KOPT-K1 (cell line): ENCODE data around the gene ALDH1L1.

Experiments used
- H3K27ac ChIP-seq: fragments of 200-600 bp; sonication (generic); 2 replicates; pipeline ENCODE4 v1.5.1; 2016; ENCODE audit warnings: antibody characterized with exemption, mild to moderate bottlenecking, low read depth, low read length; ENCODE audit not compliant: poor library complexity, severe bottlenecking
- H3K36me3 ChIP-seq: fragments of 200-600 bp; sonication (generic); 2 replicates; pipeline ENCODE4 v1.5.1; 2017; ENCODE audit warnings: antibody characterized with exemption, mild to moderate bottlenecking, low read length, moderate library complexity; ENCODE audit not compliant: insufficient read depth
- H3K9me3 ChIP-seq: fragments of 200-600 bp; sonication (generic); 2 replicates; pipeline ENCODE4 v1.5.1; 2017; ENCODE audit warnings: antibody characterized with exemption, low read length, mild to moderate bottlenecking; ENCODE audit not compliant: insufficient read depth, poor library complexity, severe bottlenecking

Gene ALDH1L1

GRCh38 chr3:126135406-126136076 lies 44.8 kb downstream of the ALDH1L1 start:
- H3K27ac ChIP-seq = no peak overlapping the region
- H3K36me3 ChIP-seq = no peaks in the 10 kb centered on the region
- H3K9me3 ChIP-seq = no peaks in the 10 kb centered on the region

DNA sequence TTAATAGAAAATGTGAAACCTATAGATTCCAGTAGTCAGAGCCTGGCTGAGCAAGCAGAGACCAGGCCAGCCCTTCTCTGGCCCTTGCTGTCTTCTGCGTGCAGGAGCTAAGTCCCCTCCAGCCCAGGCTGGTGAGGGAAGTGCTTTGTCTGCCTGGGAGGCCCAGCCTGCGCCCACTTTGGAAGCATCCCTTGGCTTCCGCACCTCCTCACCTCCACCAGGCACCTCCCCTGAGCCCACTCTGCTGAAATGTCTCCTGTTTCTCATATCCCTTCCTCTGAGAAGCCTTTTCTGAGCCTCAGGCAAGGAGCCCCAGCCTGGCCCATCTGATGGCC lies 45.3 kb downstream of the ALDH1L1 start:
- no peaks in the 10 kb centered on the region for H3K9me3 ChIP-seq
- H3K36me3 ChIP-seq = no peaks in the 10 kb centered on the region
- no peak overlapping the region for H3K27ac ChIP-seq

GRCh38 chr3:126134219-126134975 lies 46.0 kb downstream of the ALDH1L1 start:
- Histone ChIP-seq H3K27ac (no peak overlapping the region), H3K9me3 (no peaks in the 10 kb centered on the region), H3K36me3 (no peaks in the 10 kb centered on the region)

GRCh38 chr3:126133606-126134005 lies 46.8 kb downstream of the ALDH1L1 start:
- Histone ChIP-seq H3K36me3 (no peaks in the 10 kb centered on the region), H3K27ac (no peak overlapping the region), H3K9me3 (no peaks in the 10 kb centered on the region)

DNA sequence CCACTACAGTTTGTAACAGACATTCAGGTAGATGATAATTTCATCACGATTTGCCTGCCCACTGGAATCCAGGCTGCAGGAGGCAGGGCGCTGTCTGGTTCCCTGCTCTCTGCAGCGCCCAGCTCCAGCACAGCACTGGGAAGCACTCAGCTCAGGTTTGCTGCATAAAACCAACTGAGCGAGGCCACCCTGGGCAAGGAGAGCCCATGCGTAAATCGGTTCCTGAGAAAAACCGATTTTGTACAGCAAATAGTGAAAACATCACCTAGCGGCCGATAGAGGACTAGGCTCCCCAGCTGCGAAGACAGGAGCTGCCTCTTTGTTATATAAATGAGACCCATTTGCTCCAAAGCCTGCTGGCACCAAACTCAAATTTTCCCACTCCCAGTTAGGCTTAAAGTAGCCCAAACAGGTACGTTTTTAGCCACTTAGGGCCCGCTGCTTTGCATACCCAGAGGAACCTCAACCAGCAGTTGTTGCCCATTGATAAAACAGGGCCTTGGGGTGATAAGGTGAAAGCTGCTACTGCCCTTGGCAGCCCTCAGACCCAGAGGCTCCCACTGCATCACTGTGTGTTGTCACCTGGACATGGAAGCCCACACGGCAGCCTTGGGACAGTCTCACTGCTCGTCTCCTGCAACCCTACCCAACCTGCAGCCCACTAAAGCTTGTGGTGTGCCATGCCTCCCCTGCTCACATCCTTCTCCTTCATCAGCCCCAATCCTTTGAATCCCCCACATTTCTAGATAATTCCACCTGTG lies 47.5 kb downstream of the ALDH1L1 start:
- Histone ChIP-seq H3K27ac (no peak overlapping the region), H3K36me3 (no peaks in the 10 kb centered on the region), H3K9me3 (no peaks in the 10 kb centered on the region)

DNA sequence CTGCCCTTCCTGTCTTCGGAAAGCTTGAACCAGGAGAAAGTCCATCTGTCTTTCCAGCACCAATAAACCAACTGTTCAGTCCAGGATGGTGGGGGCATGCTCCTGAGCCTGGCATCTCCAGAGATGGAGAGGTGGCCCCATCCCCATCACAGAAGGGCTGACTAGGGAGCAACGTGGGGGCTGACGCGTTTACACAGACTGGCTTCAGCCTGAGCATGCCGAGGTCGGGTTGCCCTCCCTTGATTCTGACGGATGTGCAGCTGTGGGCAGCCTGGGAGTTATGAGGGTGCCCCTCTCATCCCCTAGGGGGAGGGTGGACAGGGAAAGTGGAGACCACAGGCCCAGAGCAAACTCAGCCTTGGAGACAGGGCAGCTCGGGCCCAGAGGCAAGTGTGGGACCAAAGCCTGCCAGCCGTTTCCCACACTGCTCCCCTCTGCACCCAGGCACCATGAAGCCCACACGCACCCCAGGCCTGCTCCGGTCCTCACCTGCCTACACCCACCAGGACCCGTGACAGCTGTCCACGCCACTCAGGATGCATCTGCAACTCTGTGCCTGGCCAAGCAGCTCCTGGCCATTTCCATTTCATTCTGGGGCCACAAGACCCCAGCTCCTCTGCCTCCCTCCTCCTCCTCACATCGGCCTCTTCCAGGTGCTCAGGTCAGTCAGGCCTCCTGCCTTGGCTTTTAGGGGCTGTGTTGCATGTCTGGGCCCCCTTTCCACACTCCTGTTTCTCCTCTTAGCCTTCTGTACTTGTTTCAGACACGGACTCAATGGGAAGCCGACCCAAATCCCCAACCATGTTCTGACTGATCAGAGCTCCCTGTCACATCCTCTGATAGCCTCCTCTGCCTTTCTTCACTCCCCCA lies 48.3 kb downstream of the ALDH1L1 start:
- Histone ChIP-seq H3K27ac (no peak overlapping the region), H3K9me3 (no peaks in the 10 kb centered on the region), H3K36me3 (no peaks in the 10 kb centered on the region)

- Histone ChIP-seq H3K9me3 (no peaks in the 10 kb centered on the region), H3K27ac (no peak overlapping the region)
Measured at GRCh38 chr3:126130981-126131745, 49.2 kb downstream of the ALDH1L1 start.

GRCh38 chr3:126130081-126130855 lies 50.1 kb downstream of the ALDH1L1 start:
- H3K27ac ChIP-seq = no peak overlapping the region
- H3K9me3 ChIP-seq = no peaks in the 10 kb centered on the region

More at GRCh38 chr3:126130981-126131745, 49.2 kb downstream of the ALDH1L1 start:
- H3K36me3 ChIP-seq = no peaks in the 10 kb centered on the region

GRCh38 chr3:126129398-126129891 lies 50.9 kb downstream of the ALDH1L1 start:
- Histone ChIP-seq H3K9me3 (no peaks in the 10 kb centered on the region), H3K27ac (no peak overlapping the region), H3K36me3 (no peaks in the 10 kb centered on the region)

More at GRCh38 chr3:126130081-126130855, 50.1 kb downstream of the ALDH1L1 start:
- H3K36me3 ChIP-seq = no peaks in the 10 kb centered on the region

DNA sequence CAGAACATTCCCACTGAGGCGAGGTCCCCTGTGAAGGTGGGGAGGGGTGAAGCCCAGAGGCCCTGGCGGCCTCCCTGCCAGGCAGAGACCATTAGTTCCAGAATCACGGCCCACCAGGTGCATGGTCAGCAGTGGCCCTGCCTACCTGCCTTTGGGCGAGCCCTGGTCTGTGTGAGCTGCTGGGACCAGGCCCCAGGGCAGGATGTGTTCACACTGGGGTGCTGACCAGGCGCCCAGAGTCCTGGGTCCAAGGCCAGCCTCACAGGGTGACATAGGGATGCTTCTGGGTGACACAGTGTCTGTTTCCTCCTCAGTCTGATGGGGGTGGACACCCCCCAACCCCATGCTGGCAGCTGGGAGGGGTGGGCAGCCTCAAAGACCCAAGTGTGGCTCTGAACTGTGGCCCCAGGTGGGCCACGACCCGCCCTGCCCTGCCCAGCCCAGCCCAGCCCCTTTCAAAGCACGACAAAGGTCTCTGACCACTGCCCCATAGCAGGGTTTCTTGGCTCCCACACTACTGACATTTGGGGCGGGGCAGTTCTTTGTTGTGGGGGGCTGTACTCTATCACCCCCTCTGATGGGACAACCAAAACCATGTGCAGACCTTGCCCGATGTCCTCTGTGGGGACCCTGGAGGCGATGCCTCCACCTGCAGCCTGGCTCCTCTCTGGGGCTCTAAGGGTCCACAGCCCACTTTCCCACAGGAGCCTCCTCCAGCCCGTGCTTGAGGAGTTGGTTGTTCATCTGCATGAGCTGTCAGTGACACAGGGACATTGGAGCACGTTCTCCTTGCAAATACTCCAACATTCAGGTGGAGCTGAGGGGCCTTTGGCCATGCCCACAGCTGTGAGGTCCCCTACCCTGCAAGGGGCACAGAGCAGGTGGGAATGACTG lies 51.6 kb downstream of the ALDH1L1 start:
- H3K27ac ChIP-seq = no peak overlapping the region
- H3K9me3 ChIP-seq = no peaks in the 10 kb centered on the region
- H3K36me3 ChIP-seq = no peaks in the 10 kb centered on the region

- H3K9me3 ChIP-seq = no peaks in the 10 kb centered on the region
- H3K27ac ChIP-seq = no peak overlapping the region
- H3K36me3 ChIP-seq = no peaks in the 10 kb centered on the region
Measured at GRCh38 chr3:126127904-126128303, 52.5 kb downstream of the ALDH1L1 start.

- Histone ChIP-seq H3K27ac (no peak overlapping the region), H3K9me3 (no peaks in the 10 kb centered on the region), H3K36me3 (no peaks in the 10 kb centered on the region)
Measured at GRCh38 chr3:126127452-126127851, 52.9 kb downstream of the ALDH1L1 start.
